Stomach (tissue), 4 donors: ENCODE results near the gene LRFN2.

Source experiments
- CTCF ChIP-seq, 7 experiments: fragments of 450-650 bp in 4 of 7; fragments of 200-600 bp in 3 of 7; sonication (generic) in 3 of 7; IDR thresholded peaks; one replicate each; pipeline ENCODE4 v1.5.1; 2016 to 2019; ENCODE audit warnings: antibody characterized with exemption in 7 of 7, control low read depth in 2 of 7, mild to moderate bottlenecking in 1 of 7
- EP300 ChIP-seq: sonication (generic); formaldehyde crosslinking; IDR thresholded peaks from one replicate; pipeline ENCODE4 v1.6.1; 2017; ENCODE audit warnings: antibody characterized with exemption
- POLR2A ChIP-seq, 4 donors: fragments of 450-650 bp; IDR thresholded peaks; one replicate each; pipeline ENCODE4 v1.6.1; 2016; ENCODE audit warnings: antibody characterized with exemption in 4 of 4, control low read depth in 2 of 4, mild to moderate bottlenecking in 1 of 4, moderate library complexity in 1 of 4
- POLR2AphosphoS5 ChIP-seq, 3 donors: sonication (generic); formaldehyde crosslinking; IDR thresholded peaks; one replicate each; pipeline ENCODE4 v1.6.1; 2016; ENCODE audit warnings: antibody characterized with exemption in 3 of 3

DNA sequence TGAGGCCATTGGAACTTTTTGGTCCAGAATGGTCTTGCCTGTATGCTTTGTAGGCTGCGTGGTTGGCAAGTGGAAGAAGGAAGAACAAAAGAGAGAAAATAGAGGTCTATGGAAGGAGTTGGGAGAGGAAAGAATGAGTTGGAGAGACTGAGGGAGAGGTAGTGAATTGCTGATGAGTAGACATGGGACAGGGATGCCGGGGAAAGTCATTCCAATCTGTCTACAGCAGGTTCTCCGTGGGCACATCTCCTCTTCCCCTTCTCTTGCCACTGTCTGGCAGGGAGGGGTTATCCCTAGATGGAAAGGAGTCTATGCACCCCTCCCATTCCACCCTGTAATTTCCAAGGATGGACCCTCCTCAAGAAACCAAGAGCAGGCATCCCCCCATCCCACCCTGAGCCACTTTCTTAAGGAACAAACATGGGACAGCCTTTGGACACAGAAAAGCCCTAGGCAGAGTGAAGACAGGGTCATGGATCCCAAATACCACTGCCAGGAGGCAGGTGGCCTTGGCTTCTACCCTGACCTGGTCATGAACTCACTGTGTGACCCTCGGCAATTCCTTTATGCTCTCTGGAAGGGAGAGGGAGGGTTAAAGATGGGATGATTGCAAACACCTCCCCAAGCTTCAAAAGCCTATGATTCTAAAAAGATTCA, 196.9 kb downstream of the LRFN2 start:
- TF ChIP-seq CTCF (IDR thresholded peaks at IDR 0.05) (no peak), POLR2A (IDR thresholded peaks at IDR 0.05) (no peak), POLR2AphosphoS5 (IDR thresholded peaks at IDR 0.05) (no peak), EP300 (no peak)
